Measurements from ENCODE around the gene BCL2. TPM values are rescaled to one million over a fixed set of nuclear protein-coding genes. Genes with fewer than 3 reads are reported as not detected.

Gene BCL2
- total RNA-seq, 2 donors from 2014 or later: 14.8 to 38.4 TPM

GRCh38 chr18:63084219-63084618 lies 235.3 kb downstream of the BCL2 start:
- TF ChIP-seq POLR2A (IDR thresholded peaks at IDR 0.05): no peak
- TF ChIP-seq POLR2AphosphoS5 (IDR thresholded peaks at IDR 0.05): no peak
- no peak for TF ChIP-seq CTCF (IDR thresholded peaks at IDR 0.05)
- Histone ChIP-seq H3K27ac (no peak overlapping the region), H3K4me3 (no peak overlapping the region), H3K9me3 (no peaks in the 10 kb centered on the region), H3K27me3 (replicated peaks; ENCODE audit: insufficient read depth) (no peaks in the 10 kb centered on the region), H3K36me3 (no peaks in the 10 kb centered on the region), H3K4me1 (replicated peaks) (no peaks in the 10 kb centered on the region)
- 90% methylated on average over 7 of the region's 7 CpGs for WGBS
- intact Hi-C loops (cut with DNase I): no loop called here
- no peak for DNase-seq (ENCODE audit: low spot score)

DNA sequence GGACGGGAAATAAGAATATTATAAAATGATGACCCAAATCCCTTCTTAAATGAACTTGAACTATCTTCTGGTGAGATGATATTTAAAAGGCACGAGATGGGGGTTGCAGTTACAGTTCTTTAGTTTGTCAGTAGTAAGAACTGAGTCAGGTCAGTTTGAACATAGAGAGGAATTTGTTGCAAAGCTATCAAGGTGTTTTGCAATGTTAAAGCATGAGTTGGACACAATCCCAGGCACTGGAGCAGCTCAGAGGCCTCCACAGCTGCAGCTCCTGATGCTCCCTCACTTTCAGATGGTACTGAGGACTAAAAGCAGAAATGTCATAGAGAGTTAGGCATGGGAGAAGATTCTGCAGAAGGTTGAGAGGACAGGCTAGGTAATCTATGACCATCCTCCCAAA lies 236.0 kb downstream of the BCL2 start:
- Histone ChIP-seq H3K4me3 (no peak overlapping the region), H3K4me1 (replicated peaks) (no peaks in the 10 kb centered on the region), H3K27ac (no peak overlapping the region), H3K27me3 (replicated peaks; ENCODE audit: insufficient read depth) (no peaks in the 10 kb centered on the region), H3K36me3 (no peaks in the 10 kb centered on the region), H3K9me3 (no peaks in the 10 kb centered on the region)
- intact Hi-C loops (cut with DNase I): no loop called here
- no peak for DNase-seq (ENCODE audit: low spot score)
- TF ChIP-seq POLR2AphosphoS5 (IDR thresholded peaks at IDR 0.05): no peak
- no peak for TF ChIP-seq CTCF (IDR thresholded peaks at IDR 0.05)
- no peak for TF ChIP-seq POLR2A (IDR thresholded peaks at IDR 0.05)
- WGBS: 90% methylated on average over 2 of the region's 2 CpGs

GRCh38 chr18:63083020-63083531 lies 236.5 kb downstream of the BCL2 start:
- Histone ChIP-seq H3K4me3 (no peak overlapping the region), H3K27me3 (replicated peaks; ENCODE audit: insufficient read depth) (no peaks in the 10 kb centered on the region), H3K36me3 (no peaks in the 10 kb centered on the region), H3K27ac (no peak overlapping the region), H3K4me1 (replicated peaks) (no peaks in the 10 kb centered on the region), H3K9me3 (no peaks in the 10 kb centered on the region)
- no peak for TF ChIP-seq POLR2AphosphoS5 (IDR thresholded peaks at IDR 0.05)
- no peak for TF ChIP-seq POLR2A (IDR thresholded peaks at IDR 0.05)
- TF ChIP-seq CTCF (IDR thresholded peaks at IDR 0.05): no peak
- DNase-seq (ENCODE audit: low spot score): no peak
- intact Hi-C loops (cut with DNase I): no loop called here
- 75% methylated on average over 8 of the region's 8 CpGs for WGBS

DNA sequence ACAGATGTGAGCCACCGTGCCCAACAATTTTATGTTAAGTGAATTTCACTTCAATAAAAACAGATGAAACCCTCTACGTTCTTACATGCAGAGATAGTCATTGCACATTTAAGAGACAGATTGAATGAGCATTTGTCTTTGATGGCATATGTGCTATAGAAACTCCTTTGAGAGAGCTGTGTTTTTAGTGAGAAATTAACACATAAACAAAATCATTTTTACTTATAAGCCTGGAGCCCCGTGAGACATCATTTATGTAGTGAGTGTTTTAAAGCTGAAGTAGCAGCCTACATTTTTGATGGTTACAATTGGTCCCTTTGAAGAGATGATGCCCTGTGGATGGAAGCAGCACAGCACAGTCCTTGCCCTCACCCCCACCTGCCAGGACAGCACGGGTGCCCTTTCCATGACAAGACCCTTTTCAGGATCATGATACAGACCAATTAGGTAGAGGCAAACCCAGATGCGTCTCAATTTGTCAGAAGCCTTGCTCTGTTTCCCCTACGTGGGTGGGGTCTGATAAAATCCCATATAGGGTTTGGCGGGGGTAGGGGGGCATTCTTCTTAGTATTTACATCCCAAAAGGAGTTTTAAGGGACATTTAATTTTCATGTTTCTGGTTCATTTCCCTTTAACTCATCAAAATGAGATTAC lies 237.1 kb downstream of the BCL2 start:
- no peaks in the 10 kb centered on the region for H3K9me3 ChIP-seq
- no peak overlapping the region for H3K27ac ChIP-seq
- no peak for TF ChIP-seq CTCF (IDR thresholded peaks at IDR 0.05)
- TF ChIP-seq POLR2AphosphoS5 (IDR thresholded peaks at IDR 0.05): no peak
- no peak for TF ChIP-seq POLR2A (IDR thresholded peaks at IDR 0.05)
- H3K36me3 ChIP-seq: no peaks in the 10 kb centered on the region
- no peaks in the 10 kb centered on the region for H3K27me3 ChIP-seq (replicated peaks; ENCODE audit: insufficient read depth)
- intact Hi-C loops (cut with DNase I): no loop called here
- H3K4me1 ChIP-seq (replicated peaks): no peaks in the 10 kb centered on the region
- no peak for DNase-seq (ENCODE audit: low spot score)
- 78% methylated on average over 7 of the region's 7 CpGs for WGBS
- no peak overlapping the region for H3K4me3 ChIP-seq

DNA sequence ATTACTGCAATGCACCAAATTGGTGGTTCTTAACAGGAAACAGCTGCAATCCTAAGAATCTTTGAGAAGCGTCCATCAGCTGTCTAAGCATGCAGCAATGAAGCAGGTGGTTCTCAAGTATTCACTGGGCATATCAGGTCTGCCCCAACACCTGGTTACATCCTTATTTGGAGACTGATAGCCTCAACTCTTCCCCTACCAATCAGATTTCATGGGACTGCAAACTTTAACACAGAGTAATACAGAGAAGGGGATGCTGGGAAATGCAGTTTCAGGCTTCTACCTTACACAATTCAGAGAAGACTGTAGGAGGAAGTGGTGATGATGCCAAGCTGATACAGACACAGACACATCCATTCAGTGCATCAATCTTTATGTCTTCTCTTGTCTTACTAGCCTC lies 240.5 kb downstream of the BCL2 start:
- Histone ChIP-seq H3K9me3 (no peaks in the 10 kb centered on the region), H3K4me1 (replicated peaks) (no peaks in the 10 kb centered on the region), H3K36me3 (no peaks in the 10 kb centered on the region), H3K27me3 (replicated peaks; ENCODE audit: insufficient read depth) (no peaks in the 10 kb centered on the region), H3K27ac (no peak overlapping the region), H3K4me3 (no peak overlapping the region)
- intact Hi-C loops (cut with DNase I): no loop called here
- no peak for DNase-seq (ENCODE audit: low spot score)
- 76% methylated on average over 1 of the region's 1 CpG for WGBS
- no peak for TF ChIP-seq POLR2AphosphoS5 (IDR thresholded peaks at IDR 0.05)
- no peak for TF ChIP-seq CTCF (IDR thresholded peaks at IDR 0.05)
- no peak for TF ChIP-seq POLR2A (IDR thresholded peaks at IDR 0.05)

Data from prostate gland (tissue), 2 donors.